ENCODE results near the gene SIKE1. TPM values are rescaled to one million over a fixed set of nuclear protein-coding genes. Genes with fewer than 3 reads are reported as not detected.

Gene SIKE1
- total and polyA plus RNA-seq, 7 donors, result 10.2 to 36.0 (median 22.2) TPM

DNA sequence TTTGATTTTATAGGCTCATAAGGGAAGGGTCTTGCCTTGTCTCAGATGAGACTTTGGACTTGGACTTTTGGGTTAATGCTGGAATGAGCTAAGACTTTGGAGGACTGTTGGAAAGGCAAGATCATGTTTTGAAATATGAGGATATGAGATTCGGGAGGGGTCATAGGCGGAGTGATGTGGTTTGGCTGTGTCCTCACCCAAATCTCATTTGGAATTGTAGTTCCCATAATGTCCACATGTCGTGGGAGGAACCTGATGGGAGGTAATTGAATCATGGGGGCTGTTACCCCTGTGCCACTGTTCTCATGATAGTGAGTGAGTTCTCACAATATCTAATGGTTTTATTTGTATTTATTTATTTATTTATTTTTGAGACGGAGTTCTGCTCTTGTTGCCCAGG is 15.8 kb downstream of the SIKE1 start:
- WGBS, 2 donors, result 94 to 95% methylated on average over 4 of the region's 4 CpGs
- Histone ChIP-seq H3K27me3 (no peaks in the 10 kb centered on the region), H3K27ac (no peak overlapping the region), H3K4me1 (no peaks in the 10 kb centered on the region), H3K4me3 (no peak overlapping the region), H3K36me3 (peaks cover 0 to 3% (median 0%) of the 10 kb centered on the region in 4 donors), H3K9me3 (no peaks in the 10 kb centered on the region)
- DNase-seq, result no peak
- intact Hi-C loops (cut with DNase I), result no loop called here
- TF ChIP-seq EP300 (IDR thresholded peaks at IDR 0.05) (no peak), POLR2AphosphoS5 (IDR thresholded peaks at IDR 0.05) (no peak), POLR2A (IDR thresholded peaks at IDR 0.05) (no peak)
- TF ChIP-seq, protein P1, sequence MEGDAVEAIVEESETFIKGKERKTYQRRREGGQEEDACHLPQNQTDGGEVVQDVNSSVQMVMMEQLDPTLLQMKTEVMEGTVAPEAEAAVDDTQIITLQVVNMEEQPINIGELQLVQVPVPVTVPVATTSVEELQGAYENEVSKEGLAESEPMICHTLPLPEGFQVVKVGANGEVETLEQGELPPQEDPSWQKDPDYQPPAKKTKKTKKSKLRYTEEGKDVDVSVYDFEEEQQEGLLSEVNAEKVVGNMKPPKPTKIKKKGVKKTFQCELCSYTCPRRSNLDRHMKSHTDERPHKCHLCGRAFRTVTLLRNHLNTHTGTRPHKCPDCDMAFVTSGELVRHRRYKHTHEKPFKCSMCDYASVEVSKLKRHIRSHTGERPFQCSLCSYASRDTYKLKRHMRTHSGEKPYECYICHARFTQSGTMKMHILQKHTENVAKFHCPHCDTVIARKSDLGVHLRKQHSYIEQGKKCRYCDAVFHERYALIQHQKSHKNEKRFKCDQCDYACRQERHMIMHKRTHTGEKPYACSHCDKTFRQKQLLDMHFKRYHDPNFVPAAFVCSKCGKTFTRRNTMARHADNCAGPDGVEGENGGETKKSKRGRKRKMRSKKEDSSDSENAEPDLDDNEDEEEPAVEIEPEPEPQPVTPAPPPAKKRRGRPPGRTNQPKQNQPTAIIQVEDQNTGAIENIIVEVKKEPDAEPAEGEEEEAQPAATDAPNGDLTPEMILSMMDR (IDR thresholded peaks at IDR 0.05), result no peak

DNA sequence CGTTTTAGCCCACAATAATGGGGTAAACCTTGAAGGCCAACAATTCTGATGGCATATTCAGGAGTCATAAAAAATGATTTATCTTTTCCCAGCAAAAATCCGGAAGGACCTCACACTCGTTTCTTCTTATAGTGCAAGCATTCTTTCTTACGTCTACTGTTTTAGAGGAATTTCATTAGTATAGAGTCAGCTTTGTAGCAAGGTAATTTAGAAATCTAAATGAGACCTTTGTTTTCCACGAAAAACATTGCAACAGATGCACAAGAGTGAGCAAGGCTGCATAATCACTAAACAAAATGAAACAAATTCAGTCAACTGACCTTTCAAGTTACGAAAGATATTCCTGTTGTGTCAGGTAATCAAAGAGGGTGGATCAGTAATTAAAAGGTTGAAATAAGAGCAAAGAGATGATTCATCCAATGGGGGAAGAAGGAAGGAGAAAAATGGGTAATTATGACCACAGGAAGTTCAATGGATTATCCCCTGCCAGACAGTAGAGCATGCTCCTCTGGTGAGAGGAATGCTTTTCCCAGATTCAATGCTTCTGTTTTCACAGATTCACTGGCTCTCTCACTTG is 22.1 kb downstream of the SIKE1 start:
- H3K27me3 ChIP-seq, result no peaks in the 10 kb centered on the region
- no peaks in the 10 kb centered on the region for H3K36me3 ChIP-seq
- peak overlapping the region; percentile 97 to 100 (median 98) for H3K27ac ChIP-seq
- peaks cover 0 to 43% (median 41%) of the 10 kb centered on the region in 4 donors for H3K4me1 ChIP-seq
- TF ChIP-seq POLR2AphosphoS5 (IDR thresholded peaks at IDR 0.05) (no peak), POLR2A (IDR thresholded peaks at IDR 0.05) (no peak)
- TF ChIP-seq, protein P1 (IDR thresholded peaks at IDR 0.05), result no peak
- no peak for DNase-seq
- no peaks in the 10 kb centered on the region for H3K9me3 ChIP-seq
- H3K4me3 ChIP-seq, result peak overlapping the region; percentile 79 to 99 (median 88)
- 8 to 25% methylated on average over 6 of the region's 6 CpGs for WGBS, 2 donors
- intact Hi-C loops (cut with DNase I), result loop anchor here (1.0 to 10.0 kb wide), 2 partner anchors 177 to 296 kb away; partner anchors contain the start of gene BCAS2

DNA sequence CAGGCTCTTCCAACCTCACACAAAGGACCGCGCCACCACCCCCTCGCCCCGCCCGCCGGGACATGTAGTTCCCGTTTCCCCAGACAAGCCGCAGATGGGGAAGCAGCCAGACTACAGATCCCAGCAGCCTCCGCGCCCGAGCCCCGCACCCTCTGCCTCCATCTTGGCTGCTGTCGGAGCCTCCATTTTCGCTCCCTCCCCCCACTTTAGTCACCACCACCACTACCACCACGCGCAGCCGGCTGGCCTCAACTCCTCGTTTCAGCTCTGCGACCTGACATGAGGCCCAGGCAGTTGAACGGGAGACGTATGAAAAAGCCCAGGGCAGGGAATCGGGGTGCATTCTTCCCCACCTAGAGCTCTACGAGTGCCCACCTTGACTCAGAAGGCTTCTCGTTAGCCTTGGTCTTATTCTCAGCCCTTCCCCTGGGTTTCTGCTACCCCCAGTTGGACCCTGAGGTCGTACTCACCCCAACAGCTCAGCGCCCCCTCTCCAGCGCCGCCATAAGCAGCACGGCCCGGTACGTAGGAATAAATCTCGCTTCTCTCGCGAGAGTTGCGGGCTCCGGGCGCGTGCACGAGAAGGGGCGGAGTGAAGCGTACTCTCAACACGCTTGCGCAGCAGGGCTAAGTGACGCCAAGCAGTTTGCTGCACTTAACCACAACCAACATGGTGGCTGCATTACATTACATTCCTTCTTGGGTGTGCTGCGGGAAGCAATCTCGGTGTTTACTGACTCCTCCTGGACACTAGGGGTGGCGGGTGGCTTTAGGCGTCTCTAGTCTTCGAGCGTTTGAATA is 22.8 kb downstream of the SIKE1 start, which contains the start of gene CSDE1:
Gene CSDE1 (minus strand): TSS at position 530 of the 801 bp plus-strand sequence. CDS start 18,094 bp downstream, outside the sequence.
- Histone ChIP-seq H3K36me3 (no peaks in the 10 kb centered on the region), H3K27me3 (no peaks in the 10 kb centered on the region), H3K4me1 (peaks cover 0 to 50% (median 48%) of the 10 kb centered on the region in 4 donors), H3K9me3 (no peaks in the 10 kb centered on the region), H3K27ac (peak within 1 kb of the TSS; percentile 97 to 100 (median 98)), H3K4me3 (peak within 1 kb of the TSS; percentile 79 to 99 (median 88))
- WGBS, 2 donors, result 0% methylated on average over 50 of the region's 50 CpGs
- intact Hi-C loops (cut with DNase I), result loop anchor here (1.0 to 10.0 kb wide), 3 partner anchors 41 to 297 kb away; partner anchors contain the start of genes BCAS2 and NRAS
- DNase-seq, result peak; percentile 99
- peak; percentile 89 to 90 for TF ChIP-seq POLR2A (IDR thresholded peaks at IDR 0.05)
- peak in 1 of 4 donors; percentile 13 for TF ChIP-seq EP300 (IDR thresholded peaks at IDR 0.05)
- TF ChIP-seq, protein P1 (IDR thresholded peaks at IDR 0.05), result peak in 2 of 4 experiments; percentile 34 to 35
- peak; percentile 87 to 95 (median 92) for TF ChIP-seq POLR2AphosphoS5 (IDR thresholded peaks at IDR 0.05)

DNA sequence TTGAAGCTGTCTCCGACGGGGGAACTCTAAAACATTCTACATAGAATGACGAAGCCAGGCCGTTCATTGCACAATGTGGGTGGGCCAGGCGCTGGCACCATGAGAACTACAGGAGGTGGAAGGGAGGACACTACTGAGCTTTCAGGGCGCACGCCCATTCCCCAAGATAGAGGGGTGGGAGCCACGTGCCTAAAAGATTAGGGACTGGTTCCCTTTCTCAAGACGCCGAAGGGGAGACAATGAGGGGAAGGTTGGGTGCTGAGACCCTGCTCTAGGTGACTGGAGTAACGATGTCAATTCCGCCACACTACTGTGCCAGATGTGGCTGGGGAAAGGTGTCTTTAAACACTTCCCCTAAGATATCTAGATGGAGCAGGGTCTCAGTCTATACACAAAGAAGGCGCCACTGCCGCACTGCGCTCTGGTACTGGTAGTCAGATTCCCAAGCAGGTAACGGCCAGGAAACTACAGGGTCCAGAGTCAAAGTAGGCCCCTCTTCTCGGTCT is 23.5 kb downstream of the SIKE1 start:
- Histone ChIP-seq H3K27ac (peak overlapping the region; percentile 97 to 100 (median 98)), H3K9me3 (no peaks in the 10 kb centered on the region), H3K4me1 (peaks cover 0 to 56% (median 55%) of the 10 kb centered on the region in 4 donors), H3K4me3 (peak overlapping the region; percentile 79 to 99 (median 88)), H3K36me3 (no peaks in the 10 kb centered on the region), H3K27me3 (no peaks in the 10 kb centered on the region)
- intact Hi-C loops (cut with DNase I), result loop anchor here (1.0 to 10.0 kb wide), 2 partner anchors 41 to 298 kb away; partner anchors contain the start of gene NRAS
- peak; percentile 73 for DNase-seq
- WGBS, 2 donors, result 0 to 1% methylated on average over 17 of the region's 17 CpGs
- TF ChIP-seq POLR2A (IDR thresholded peaks at IDR 0.05), result no peak
- TF ChIP-seq, protein P1 (IDR thresholded peaks at IDR 0.05), result no peak
- TF ChIP-seq POLR2AphosphoS5 (IDR thresholded peaks at IDR 0.05), result no peak
